Right lobe of liver (tissue), 4 donors: ENCODE results near the gene BEAN1.

Experiments used
- POLR2A ChIP-seq: fragments of 450-650 bp; IDR thresholded peaks from one replicate; pipeline ENCODE4 v1.6.1; 2017; ENCODE audit warnings: antibody characterized with exemption, mild to moderate bottlenecking
- TF ChIP-seq, protein P1 (sequence below), 4 donors: fragments of 200-600 bp in 3 of 4; fragments of 450-650 bp in 1 of 4; IDR thresholded peaks; one replicate each; pipeline versions ENCODE4 v1.5.1 to v1.8.0; 2016 to 2022; ENCODE audit warnings: antibody characterized with exemption in 4 of 4, mild to moderate bottlenecking in 2 of 4
- donor health status: DM: no; HTN: no; CAD: no.
- donor health status: DM: no; HTN: no; CAD: no.
- donor health status: DM: no; HTN: yes; CAD: no.

DNA sequence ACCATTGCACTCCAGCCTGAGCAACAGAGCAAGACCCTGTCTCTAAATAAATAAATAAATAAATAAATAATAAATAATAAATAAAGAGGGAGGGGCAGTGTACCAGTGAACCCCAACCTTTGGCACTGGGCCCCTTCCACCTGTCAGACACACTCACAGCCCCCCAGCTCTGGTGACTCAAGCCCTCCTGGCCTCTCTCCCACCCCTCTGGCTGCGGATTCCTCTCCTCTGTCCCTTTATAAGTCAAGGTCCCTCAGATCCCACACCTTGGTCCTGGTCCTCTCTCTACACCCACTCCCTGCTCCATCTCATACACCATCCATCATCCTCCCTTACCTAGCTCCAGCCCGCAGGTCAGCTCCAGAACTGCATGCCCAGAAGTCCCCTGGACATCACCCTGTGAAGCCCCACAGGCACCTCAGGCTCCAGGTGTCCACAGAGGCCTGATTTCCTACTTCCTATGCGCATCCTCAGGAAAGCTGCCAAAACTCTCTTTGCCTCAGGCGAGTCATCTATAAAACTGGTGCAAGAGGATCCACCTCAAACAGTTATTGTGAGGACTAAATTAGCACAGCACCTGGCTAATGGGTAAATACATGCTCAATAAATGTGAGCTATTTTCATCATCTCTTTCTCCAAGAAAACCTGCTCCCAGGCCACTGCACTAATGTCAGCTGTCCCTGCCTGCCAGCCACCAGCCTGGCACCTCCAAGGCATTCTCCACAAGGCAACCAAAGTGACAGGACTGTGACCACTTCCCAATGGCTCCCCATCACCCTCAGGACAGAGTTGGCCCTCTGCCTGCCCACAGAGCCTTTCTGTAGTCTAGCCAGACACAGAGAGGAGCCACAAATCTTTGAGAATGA is 46.8 kb downstream of the BEAN1 start:
- TF ChIP-seq, protein P1, sequence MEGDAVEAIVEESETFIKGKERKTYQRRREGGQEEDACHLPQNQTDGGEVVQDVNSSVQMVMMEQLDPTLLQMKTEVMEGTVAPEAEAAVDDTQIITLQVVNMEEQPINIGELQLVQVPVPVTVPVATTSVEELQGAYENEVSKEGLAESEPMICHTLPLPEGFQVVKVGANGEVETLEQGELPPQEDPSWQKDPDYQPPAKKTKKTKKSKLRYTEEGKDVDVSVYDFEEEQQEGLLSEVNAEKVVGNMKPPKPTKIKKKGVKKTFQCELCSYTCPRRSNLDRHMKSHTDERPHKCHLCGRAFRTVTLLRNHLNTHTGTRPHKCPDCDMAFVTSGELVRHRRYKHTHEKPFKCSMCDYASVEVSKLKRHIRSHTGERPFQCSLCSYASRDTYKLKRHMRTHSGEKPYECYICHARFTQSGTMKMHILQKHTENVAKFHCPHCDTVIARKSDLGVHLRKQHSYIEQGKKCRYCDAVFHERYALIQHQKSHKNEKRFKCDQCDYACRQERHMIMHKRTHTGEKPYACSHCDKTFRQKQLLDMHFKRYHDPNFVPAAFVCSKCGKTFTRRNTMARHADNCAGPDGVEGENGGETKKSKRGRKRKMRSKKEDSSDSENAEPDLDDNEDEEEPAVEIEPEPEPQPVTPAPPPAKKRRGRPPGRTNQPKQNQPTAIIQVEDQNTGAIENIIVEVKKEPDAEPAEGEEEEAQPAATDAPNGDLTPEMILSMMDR (IDR thresholded peaks at IDR 0.05): no peak
- no peak for TF ChIP-seq POLR2A
